ENCODE measurements around the gene ABCA4.

- no peak for TF ChIP-seq EZH2 (IDR thresholded peaks at IDR 0.05; ENCODE audit: insufficient read depth, poor library complexity, severe bottlenecking)
- no peak for TF ChIP-seq EZH2phosphoT487 (IDR thresholded peaks at IDR 0.05; ENCODE audit: insufficient read depth, low read depth)
Observed at GRCh38 chr1:93995837-93996536, 125.0 kb downstream of the ABCA4 start.
